ENCODE data around the gene XPO4. TPM values are rescaled to one million over a fixed set of nuclear protein-coding genes. Genes with fewer than 3 reads are reported as not detected.
A peak's percentile ranks its signal among the peaks of the same experiment; 100 is the strongest.

Gene XPO4
- total RNA-seq, 1 experiment from 2014 or later, result 34.9 TPM

DNA sequence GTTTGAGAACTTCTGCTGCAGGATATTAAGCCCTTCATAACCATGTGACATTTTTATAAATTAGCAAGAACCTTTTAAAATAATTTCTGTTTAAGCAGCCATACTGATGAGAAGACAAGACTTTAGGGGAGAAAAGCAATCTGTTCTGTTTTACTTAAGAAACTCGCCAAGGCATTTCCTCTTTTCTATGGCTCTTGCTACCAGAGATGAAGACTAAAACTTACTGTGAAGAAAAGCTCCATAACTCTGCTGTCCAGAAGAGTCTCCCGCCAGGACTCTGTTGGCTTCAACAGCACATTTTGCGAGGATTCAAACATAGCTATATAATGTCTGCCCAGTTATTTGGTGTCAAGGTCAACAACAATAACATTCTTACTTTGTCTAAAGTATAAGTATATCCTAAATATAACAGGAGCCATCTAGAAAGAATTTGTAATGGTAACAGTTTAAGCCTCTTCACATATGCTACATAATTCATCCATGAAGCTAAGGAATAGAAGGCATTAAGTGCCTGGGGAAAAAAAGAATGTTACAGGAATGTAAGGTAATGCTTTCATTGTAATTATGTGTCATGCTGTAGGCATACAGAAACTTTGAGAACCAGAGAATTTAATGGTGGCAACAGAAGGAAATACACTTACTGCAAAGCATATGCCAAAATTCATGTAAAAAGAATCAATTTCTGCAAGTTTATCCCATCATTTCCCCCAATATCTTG lies 75.5 kb downstream of the XPO4 start:
- TF ChIP-seq ZNF281 (CRISPR knock-in tag; IDR thresholded peaks at IDR 0.05) (no peak), IRF2 (CRISPR knock-in tag; IDR thresholded peaks at IDR 0.05; ENCODE audit: borderline replicate concordance, low read depth) (no peak), KAT7 (CRISPR knock-in tag; IDR thresholded peaks at IDR 0.05; ENCODE audit: borderline replicate concordance) (no peak), STAT6 (CRISPR knock-in tag; conservative IDR thresholded peaks at IDR 0.05; ENCODE audit: low read depth) (no peak), SOX15 (CRISPR knock-in tag; IDR thresholded peaks at IDR 0.05) (no peak)
- TF ChIP-seq, protein P1, sequence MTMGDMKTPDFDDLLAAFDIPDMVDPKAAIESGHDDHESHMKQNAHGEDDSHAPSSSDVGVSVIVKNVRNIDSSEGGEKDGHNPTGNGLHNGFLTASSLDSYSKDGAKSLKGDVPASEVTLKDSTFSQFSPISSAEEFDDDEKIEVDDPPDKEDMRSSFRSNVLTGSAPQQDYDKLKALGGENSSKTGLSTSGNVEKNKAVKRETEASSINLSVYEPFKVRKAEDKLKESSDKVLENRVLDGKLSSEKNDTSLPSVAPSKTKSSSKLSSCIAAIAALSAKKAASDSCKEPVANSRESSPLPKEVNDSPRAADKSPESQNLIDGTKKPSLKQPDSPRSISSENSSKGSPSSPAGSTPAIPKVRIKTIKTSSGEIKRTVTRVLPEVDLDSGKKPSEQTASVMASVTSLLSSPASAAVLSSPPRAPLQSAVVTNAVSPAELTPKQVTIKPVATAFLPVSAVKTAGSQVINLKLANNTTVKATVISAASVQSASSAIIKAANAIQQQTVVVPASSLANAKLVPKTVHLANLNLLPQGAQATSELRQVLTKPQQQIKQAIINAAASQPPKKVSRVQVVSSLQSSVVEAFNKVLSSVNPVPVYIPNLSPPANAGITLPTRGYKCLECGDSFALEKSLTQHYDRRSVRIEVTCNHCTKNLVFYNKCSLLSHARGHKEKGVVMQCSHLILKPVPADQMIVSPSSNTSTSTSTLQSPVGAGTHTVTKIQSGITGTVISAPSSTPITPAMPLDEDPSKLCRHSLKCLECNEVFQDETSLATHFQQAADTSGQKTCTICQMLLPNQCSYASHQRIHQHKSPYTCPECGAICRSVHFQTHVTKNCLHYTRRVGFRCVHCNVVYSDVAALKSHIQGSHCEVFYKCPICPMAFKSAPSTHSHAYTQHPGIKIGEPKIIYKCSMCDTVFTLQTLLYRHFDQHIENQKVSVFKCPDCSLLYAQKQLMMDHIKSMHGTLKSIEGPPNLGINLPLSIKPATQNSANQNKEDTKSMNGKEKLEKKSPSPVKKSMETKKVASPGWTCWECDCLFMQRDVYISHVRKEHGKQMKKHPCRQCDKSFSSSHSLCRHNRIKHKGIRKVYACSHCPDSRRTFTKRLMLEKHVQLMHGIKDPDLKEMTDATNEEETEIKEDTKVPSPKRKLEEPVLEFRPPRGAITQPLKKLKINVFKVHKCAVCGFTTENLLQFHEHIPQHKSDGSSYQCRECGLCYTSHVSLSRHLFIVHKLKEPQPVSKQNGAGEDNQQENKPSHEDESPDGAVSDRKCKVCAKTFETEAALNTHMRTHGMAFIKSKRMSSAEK (CRISPR knock-in tag; IDR thresholded peaks at IDR 0.05; ENCODE audit: borderline replicate concordance), result no peak
- peak overlapping the region; percentile 55; the same call in 1 of the 2 replicates for H3K27ac Mint-ChIP-seq
- no peaks in the 10 kb centered on the region for H3K27me3 Mint-ChIP-seq (ENCODE audit: low read depth)
- H3K4me1 Mint-ChIP-seq, result peaks cover 20% of the 10 kb centered on the region
- POLR2A ChIA-PET, result no interaction called here
- no peaks in the 10 kb centered on the region for H3K9me3 Mint-ChIP-seq
- no peak overlapping the region for H3K4me3 Mint-ChIP-seq
- CTCF ChIA-PET, result interaction anchor here (0.6 to 1.0 kb wide), 3 partner anchors 302 to 630 kb away, joined by 3 read pairs; no protein-coding TSS in a partner anchor
- no peak for ATAC-seq
- H3K36me3 Mint-ChIP-seq, result no peaks in the 10 kb centered on the region
- DNase-seq (ENCODE audit: low spot score), result no peak

DNA sequence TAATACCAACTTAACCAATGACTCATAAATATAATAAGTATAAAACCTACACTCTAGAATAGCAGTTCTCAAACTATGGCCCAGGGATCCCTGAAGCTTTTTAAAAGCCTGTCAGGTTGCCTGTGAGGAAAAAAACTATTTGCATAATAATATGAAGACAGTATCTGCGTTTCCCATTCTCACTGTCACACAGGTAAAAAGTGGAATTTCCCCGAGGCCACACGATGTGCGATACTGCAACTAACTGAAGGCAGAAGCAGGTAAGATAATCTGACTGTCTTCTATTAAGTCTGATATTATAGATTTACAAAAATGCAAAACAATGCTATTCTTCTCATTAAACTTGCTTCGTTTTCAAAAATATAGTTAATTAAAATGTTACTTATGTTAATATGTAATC lies 76.2 kb downstream of the XPO4 start:
- no peak overlapping the region for H3K27ac Mint-ChIP-seq
- ChIA-PET POLR2A (no interaction called here), CTCF (interaction anchor here (0.6 to 1.0 kb wide), 2 partner anchors 19 to 333 kb away, joined by 3 read pairs; no protein-coding TSS in a partner anchor)
- H3K27me3 Mint-ChIP-seq (ENCODE audit: low read depth), result no peaks in the 10 kb centered on the region
- ATAC-seq, result no peak
- 0 out of 2 replicates have a peak, but pooled peaks cover 4% of the 10 kb centered on the region for H3K36me3 Mint-ChIP-seq
- peaks cover 20% of the 10 kb centered on the region for H3K4me1 Mint-ChIP-seq
- no peak for DNase-seq (ENCODE audit: low spot score)
- no peaks in the 10 kb centered on the region for H3K9me3 Mint-ChIP-seq
- H3K4me3 Mint-ChIP-seq, result no peak overlapping the region
- TF ChIP-seq CDX4 (CRISPR knock-in tag; IDR thresholded peaks at IDR 0.05; ENCODE audit: borderline replicate concordance) (no peak), CREM (CRISPR knock-in tag; IDR thresholded peaks at IDR 0.05) (no peak), SMAD4 (CRISPR knock-in tag; IDR thresholded peaks at IDR 0.05) (no peak), ZNF138 (CRISPR knock-in tag; conservative IDR thresholded peaks at IDR 0.05) (no peak), ZNF317 (CRISPR knock-in tag; IDR thresholded peaks at IDR 0.05; ENCODE audit: borderline replicate concordance, low read depth) (no peak), ATF2 (CRISPR knock-in tag; IDR thresholded peaks at IDR 0.05; ENCODE audit: borderline replicate concordance, low read depth) (no peak), MXD4 (CRISPR knock-in tag; IDR thresholded peaks at IDR 0.05; ENCODE audit: borderline replicate concordance) (no peak)
- TF ChIP-seq, protein P2, sequence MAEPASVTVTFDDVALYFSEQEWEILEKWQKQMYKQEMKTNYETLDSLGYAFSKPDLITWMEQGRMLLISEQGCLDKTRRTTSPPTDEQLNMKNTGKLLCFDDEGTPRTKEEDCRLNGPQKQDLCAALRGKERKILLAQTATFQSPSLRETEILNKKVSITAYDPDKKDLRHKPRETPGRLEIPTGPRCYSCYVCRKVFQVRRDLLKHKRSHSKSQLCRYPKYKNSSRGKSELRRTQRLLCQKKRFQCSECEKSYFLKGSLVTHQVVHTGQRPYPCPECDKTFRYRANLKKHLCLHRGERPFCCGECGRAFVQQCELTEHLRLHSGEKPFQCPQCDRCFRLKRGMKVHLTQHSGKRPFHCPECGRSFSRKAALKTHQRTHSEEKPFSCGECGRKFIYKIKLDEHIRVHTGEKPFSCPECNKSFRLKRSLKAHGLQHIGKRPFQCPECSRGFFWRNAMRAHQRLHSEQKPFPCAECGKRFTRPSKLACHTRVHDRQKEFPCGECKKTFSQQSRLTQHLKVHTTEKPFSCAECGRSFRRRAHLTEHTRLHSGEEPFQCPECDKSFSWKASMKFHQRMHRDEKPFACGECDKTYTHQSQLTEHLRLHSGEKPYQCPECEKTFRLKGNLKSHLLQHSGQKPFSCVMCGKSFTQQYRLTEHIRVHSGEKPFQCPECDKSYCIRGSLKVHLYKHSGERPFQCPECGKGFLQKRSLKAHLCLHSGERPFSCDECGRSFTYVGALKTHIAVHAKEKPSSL (CRISPR knock-in tag; conservative IDR thresholded peaks at IDR 0.05), result no peak
- TF ChIP-seq, protein P3, sequence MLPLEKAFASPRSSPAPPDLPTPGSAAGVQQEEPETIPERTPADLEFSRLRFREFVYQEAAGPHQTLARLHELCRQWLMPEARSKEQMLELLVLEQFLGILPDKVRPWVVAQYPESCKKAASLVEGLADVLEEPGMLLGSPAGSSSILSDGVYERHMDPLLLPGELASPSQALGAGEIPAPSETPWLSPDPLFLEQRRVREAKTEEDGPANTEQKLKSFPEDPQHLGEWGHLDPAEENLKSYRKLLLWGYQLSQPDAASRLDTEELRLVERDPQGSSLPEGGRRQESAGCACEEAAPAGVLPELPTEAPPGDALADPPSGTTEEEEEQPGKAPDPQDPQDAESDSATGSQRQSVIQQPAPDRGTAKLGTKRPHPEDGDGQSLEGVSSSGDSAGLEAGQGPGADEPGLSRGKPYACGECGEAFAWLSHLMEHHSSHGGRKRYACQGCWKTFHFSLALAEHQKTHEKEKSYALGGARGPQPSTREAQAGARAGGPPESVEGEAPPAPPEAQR (CRISPR knock-in tag; IDR thresholded peaks at IDR 0.05), result no peak
- TF ChIP-seq, protein P4, sequence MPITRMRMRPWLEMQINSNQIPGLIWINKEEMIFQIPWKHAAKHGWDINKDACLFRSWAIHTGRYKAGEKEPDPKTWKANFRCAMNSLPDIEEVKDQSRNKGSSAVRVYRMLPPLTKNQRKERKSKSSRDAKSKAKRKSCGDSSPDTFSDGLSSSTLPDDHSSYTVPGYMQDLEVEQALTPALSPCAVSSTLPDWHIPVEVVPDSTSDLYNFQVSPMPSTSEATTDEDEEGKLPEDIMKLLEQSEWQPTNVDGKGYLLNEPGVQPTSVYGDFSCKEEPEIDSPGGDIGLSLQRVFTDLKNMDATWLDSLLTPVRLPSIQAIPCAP (CRISPR knock-in tag; IDR thresholded peaks at IDR 0.05), result no peak

Measured in WTC11 (cell line).